ENCODE measurements around the gene PCDH9.
"Not testable (repeated sequence)": the region's sequence is repeated elsewhere in the genome, so short reads cannot be mapped to it uniquely, and the experiment has no call there.

Gene PCDH9

DNA sequence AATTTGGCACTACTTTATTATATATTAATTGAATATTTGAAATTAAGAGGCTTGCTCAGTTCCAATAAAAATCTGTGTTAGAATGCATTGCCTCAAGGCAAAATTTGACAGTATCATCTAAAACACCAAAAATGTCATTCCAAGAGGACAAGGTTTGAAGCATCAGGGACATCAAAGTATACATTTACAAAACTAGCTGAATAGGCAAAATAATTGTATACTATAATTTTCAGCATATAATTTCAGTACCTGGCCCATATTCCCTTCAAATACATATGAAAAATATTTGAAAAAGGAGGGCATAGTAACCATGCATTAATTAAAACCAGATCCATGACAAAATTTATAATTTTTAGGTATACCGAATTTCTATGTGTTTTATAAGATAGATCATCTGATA, 963.8 kb downstream of the PCDH9 start:
- DNase-seq (ENCODE audit: low spot score) = no peak

DNA sequence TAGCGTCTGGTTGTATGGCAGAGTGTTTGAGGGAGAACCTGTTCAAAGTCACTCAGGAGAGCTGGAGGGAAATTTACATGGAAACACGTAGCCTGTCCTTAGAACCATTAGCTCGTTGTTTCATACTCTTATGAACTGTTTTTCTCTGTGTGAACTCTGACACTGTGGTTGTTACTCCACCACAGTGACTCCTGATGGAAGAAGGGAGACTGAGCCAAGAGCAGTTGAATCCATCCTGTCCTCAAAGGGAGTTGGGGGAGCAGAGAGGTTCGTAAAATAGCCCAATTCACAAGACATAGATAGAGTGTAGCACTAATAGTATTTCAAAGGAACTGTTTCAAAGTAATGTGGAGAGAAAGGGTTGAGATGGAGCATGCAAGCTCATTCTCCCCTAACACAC, 964.8 kb downstream of the PCDH9 start:
- DNase-seq (ENCODE audit: low spot score) = peak; percentile 5

DNA sequence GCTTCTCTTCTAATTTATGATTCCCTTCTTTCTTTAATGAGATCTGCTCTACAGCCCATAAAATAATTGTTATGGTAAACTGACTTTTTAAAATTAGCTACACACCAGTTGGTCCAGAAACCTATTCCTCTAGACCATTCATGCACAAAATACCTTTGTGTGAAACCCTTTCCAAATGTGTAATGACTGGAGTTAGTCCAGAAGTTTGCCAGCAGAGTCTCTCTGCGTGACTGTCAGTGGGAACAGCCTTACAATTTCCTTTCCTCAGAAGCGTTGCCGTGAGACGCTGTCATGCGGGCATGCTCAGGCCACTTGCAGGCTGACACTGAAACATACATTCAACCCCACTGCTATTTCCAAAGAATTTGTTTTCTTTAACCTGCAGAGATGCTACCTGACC, 965.2 kb downstream of the PCDH9 start:
- DNase-seq (ENCODE audit: low spot score) = no peak

DNA sequence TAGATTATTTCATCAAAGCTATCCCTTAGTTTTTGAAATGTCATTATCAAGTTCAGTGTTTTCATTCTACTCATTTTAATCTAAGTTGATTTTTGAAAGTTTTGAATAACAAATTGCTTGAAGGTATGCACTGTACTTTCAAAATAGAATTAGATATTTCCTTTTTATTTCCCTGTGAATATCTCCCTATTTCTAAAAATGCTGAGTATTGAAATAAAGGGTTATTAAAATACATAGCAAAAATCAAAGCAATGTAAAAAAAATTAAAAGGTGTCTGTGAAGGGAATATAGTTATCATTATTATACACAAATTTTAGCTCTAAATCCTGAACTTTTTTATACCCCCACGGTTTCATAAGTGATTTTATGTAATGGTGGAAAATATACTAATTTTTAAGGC, 967.8 kb downstream of the PCDH9 start:
- DNase-seq (ENCODE audit: low spot score) = no peak

DNA sequence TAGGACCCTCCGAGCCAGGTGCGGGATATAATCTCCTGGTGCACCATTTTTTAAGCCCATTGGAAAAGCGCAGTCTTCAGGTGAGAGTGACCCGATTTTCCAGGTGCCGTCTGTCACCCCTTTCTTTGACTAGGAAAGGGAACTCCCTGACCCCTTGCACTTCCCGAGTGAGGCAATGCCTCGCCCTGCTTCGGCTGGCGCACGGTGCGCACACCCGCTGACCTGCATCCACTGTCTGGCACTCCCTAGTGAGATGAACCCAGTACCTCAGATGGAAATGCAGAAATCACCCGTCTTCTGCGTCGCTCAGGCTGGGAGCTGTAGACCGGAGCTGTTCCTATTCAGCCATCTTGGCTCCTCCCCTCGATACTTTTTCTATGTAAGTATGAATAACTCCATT, 970.7 kb downstream of the PCDH9 start:
- DNase-seq (ENCODE audit: low spot score) = not testable (repeated sequence)

All from HuH-7 (cell line).